Type B pancreatic cell (in vitro differentiated cells): ENCODE results near the gene OR52K1. TPM values are rescaled to one million over a fixed set of nuclear protein-coding genes. Genes with fewer than 3 reads are reported as not detected.
A peak's percentile ranks its signal among the peaks of the same experiment; 100 is the strongest.

ENCODE experiments used
- DNase-seq: peaks from one replicate; pipeline ENCODE4 v3.0.0; 2021; ENCODE audit warnings: mixed read lengths; ENCODE audit not compliant: unreplicated experiment; ENCODE audit errors: extremely low spot score
- H3K27ac Mint-ChIP-seq: 2 replicates; pipeline ENCODE4 v1.8.0; 2021; ENCODE audit warnings: mild to moderate bottlenecking, mixed read lengths
- H3K27me3 Mint-ChIP-seq: 2 replicates; pipeline ENCODE4 v1.8.0; 2021; ENCODE audit warnings: mixed read lengths
- H3K36me3 Mint-ChIP-seq: 2 replicates; pipeline ENCODE4 v1.8.0; 2021; ENCODE audit warnings: mixed read lengths
- H3K4me1 Mint-ChIP-seq: one replicate; pipeline ENCODE4 v1.8.0; 2021; ENCODE audit warnings: mixed read lengths; ENCODE audit not compliant: unreplicated experiment
- H3K4me3 Mint-ChIP-seq: 2 replicates; pipeline ENCODE4 v1.8.0; 2021; ENCODE audit warnings: mild to moderate bottlenecking, mixed read lengths
- H3K9me3 Mint-ChIP-seq: 2 replicates; pipeline ENCODE4 v1.8.0; 2021; ENCODE audit warnings: mixed read lengths
- CTCF ChIP-seq: fragments of 200-600 bp; sonication (generic); conservative IDR thresholded peaks from 2 replicates; pipeline ENCODE4 v1.5.0; 2021; ENCODE audit warnings: antibody characterized with exemption, mild to moderate bottlenecking
- total RNA-seq: library from RNA; stranded (reverse); gene quantifications from 2 replicates; pipeline ENCODE4 v1.2.1, GENCODE V29; 2021; ENCODE audit warnings: low replicate concordance

Gene OR52K1
- total RNA-seq, 1 donor from 2014 or later = not detected

DNA sequence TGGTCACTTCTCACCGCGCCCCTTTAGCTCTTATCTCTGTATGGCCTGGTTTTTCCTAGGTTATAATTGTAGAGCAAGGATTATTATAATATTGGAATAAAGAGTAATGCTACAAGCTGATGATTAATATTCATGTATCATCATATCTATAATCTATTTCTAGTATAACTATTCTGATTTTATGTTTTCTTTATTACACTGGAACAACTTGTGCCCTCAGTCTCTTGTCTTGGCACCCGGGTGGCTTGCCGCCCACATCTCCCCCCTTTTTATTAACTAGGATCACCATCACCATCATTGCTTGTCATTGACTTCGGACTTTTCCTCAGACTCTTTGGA lies 11.0 kb downstream of the OR52K1 start:
- no peaks in the 10 kb centered on the region for H3K36me3 Mint-ChIP-seq
- no peak overlapping the region for H3K4me3 Mint-ChIP-seq
- peaks cover 10% of the 10 kb centered on the region for H3K4me1 Mint-ChIP-seq
- H3K27ac Mint-ChIP-seq = no peak overlapping the region
- H3K9me3 Mint-ChIP-seq = no peaks in the 10 kb centered on the region
- DNase-seq = no peak
- TF ChIP-seq CTCF = peak; percentile 47
- peaks cover 43% of the 10 kb centered on the region for H3K27me3 Mint-ChIP-seq

DNA sequence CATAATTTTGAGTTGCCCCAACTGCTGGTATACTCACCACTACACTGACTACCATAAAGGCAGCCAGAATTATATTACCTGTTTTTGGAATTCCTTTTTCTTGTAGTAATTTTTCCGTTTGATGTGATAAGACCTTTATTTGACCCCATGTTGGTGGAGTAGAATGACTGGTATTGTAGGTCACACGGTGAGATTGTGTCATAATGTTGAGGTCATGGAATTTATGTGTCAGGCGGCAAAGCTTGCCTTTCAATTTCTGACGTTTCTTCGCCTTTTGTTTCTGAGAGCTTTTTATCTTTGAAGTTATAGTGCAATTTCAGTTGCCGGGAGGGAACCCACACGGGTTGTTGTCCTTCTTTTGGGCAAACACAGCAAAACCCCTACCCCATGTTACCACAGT lies 13.0 kb downstream of the OR52K1 start:
- Mint-ChIP-seq H3K36me3 (no peaks in the 10 kb centered on the region), H3K9me3 (no peaks in the 10 kb centered on the region), H3K4me3 (peak overlapping the region; percentile 50), H3K27me3 (peaks cover 39% of the 10 kb centered on the region), H3K27ac (peak overlapping the region; percentile 82), H3K4me1 (peaks cover 10% of the 10 kb centered on the region)
- no peak for TF ChIP-seq CTCF
- DNase-seq = no peak

DNA sequence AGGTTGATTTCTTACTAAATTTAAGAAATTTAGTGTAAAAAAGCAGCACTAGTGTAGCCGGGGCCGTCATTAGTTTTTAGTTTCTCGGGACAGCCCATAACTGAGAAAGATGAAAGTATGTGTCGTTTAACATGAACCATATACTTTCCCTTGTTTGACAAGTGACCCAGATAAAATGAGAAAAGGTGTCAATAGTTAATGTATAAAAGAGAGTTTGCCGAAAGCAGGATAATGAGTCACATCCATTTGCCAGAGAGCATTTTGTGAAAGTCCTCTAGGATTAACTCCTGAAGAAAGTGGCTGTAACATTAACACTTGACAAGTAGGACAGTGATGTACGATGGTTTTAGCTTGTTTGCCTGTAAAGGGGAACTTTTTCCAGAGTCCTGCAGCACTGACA lies 13.5 kb downstream of the OR52K1 start:
- DNase-seq = no peak
- H3K27ac Mint-ChIP-seq = peak overlapping the region; percentile 82
- peak overlapping the region; percentile 52 for H3K4me3 Mint-ChIP-seq
- H3K36me3 Mint-ChIP-seq = no peaks in the 10 kb centered on the region
- no peaks in the 10 kb centered on the region for H3K9me3 Mint-ChIP-seq
- H3K4me1 Mint-ChIP-seq = peaks cover 10% of the 10 kb centered on the region
- TF ChIP-seq CTCF = no peak
- H3K27me3 Mint-ChIP-seq = peaks cover 39% of the 10 kb centered on the region

DNA sequence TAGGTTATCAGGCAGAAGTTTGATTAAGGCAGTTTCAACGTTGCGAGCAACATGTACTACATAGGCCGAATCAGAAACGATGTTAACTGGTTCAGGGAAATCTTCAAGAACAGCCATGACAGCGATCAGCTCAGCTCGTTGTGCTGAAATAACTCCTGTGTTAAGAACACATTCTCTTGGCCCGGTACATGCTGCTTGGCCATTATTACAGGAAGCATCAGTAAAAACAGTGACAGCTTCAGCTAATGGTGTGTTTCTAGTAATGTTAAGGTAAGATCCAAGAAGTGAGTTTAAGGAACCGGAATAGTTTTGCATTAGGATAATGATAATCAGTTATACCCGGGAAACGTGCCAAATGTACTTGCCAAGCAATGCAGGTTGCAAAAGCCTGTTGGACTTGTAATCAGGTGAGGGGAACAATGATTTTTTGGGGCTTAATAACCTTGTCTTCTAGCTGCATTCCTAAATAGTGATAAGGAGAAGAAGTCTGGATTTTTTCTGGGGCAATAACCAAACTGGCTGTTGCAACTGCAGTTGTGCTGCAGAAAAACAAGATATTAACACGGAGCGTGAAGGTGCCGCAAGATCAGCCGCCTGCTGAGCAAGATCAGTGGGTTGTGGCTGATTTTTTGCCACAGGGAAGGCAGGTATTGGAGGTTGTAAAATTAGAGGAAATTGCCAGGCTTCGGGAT lies 14.3 kb downstream of the OR52K1 start:
- H3K27me3 Mint-ChIP-seq = peaks cover 39% of the 10 kb centered on the region
- TF ChIP-seq CTCF = no peak
- peak overlapping the region; percentile 52 for H3K4me3 Mint-ChIP-seq
- no peaks in the 10 kb centered on the region for H3K36me3 Mint-ChIP-seq
- H3K27ac Mint-ChIP-seq = peak overlapping the region; percentile 82
- peaks cover 10% of the 10 kb centered on the region for H3K4me1 Mint-ChIP-seq
- DNase-seq = no peak
- H3K9me3 Mint-ChIP-seq = no peaks in the 10 kb centered on the region

- TF ChIP-seq CTCF = no peak
- Mint-ChIP-seq H3K27ac (no peak overlapping the region), H3K4me1 (no peaks in the 10 kb centered on the region), H3K9me3 (no peaks in the 10 kb centered on the region), H3K36me3 (no peaks in the 10 kb centered on the region), H3K27me3 (no peaks in the 10 kb centered on the region), H3K4me3 (no peak overlapping the region)
- DNase-seq = no peak
Observed at GRCh38 chr11:4508886-4509285, 26.4 kb downstream of the OR52K1 start.
